Tibial nerve (tissue), 4 donors: Measurements from ENCODE around the gene NR2C1.

Source experiments
- CTCF ChIP-seq, 5 experiments: fragments of 200-600 bp in 3 of 5; fragments of 450-650 bp in 2 of 5; sonication (generic) in 3 of 5; IDR thresholded peaks; one replicate each; pipeline ENCODE4 v1.5.1; 2016 to 2019; ENCODE audit warnings: antibody characterized with exemption in 5 of 5, mild to moderate bottlenecking in 3 of 5, moderate library complexity in 2 of 5
- EP300 ChIP-seq, 2 donors: sonication (generic); formaldehyde crosslinking; IDR thresholded peaks; one replicate each; pipeline ENCODE4 v1.6.1; 2017; ENCODE audit warnings: antibody characterized with exemption in 2 of 2, mild to moderate bottlenecking in 1 of 2
- POLR2A ChIP-seq, 2 donors: fragments of 450-650 bp; IDR thresholded peaks; one replicate each; pipeline ENCODE4 v1.6.1; 2017; ENCODE audit warnings: antibody characterized with exemption in 2 of 2, mild to moderate bottlenecking in 2 of 2, moderate library complexity in 2 of 2

- TF ChIP-seq POLR2A (IDR thresholded peaks at IDR 0.05), result no peak
- no peak for TF ChIP-seq EP300 (IDR thresholded peaks at IDR 0.05)
- no peak for TF ChIP-seq CTCF (IDR thresholded peaks at IDR 0.05)
Measured at GRCh38 chr12:95057424-95057823, 16.0 kb downstream of the NR2C1 start.
